Left colon (tissue), 2 donors: ENCODE results near the gene FNTB. TPM values are rescaled to one million over a fixed set of nuclear protein-coding genes. Genes with fewer than 3 reads are reported as not detected.

Source experiments
- ATAC-seq: fragments of 200-7000 bp; cut with Tn5 transposase; one replicate; pipeline ENCODE4 v1.9.1; 2020; ENCODE audit warnings: mild to moderate bottlenecking, moderate library complexity
- DNase-seq, 2 donors: peaks; one replicate each; pipeline ENCODE4 v3.0.0-alpha.2; 2020
- intact Hi-C, 2 donors: fragments of 100-400 bp; cut with DNase I in 1 of 2; cut with micrococcal nuclease in 1 of 2; formaldehyde crosslinking; loops; one replicate each; pipeline versions ENCODE4 v1.11.2 to v1.14.0; 2022; cut with DNase I, micrococcal nuclease
- total RNA-seq, 2 donors: library from RNA; stranded (reverse); fragmentation: NEBNext Ultra II Directional; extraction: Animal tissue kit (Norgen Biotek cat#: 25700); gene quantifications; one replicate each; pipeline ENCODE4 v1.2.1, GENCODE V29; 2021
- donor health status: DM: no; HTN: no; CAD: no.
- donor health status: DM: yes; HTN: yes; CAD: no.

Gene FNTB
- total RNA-seq, 2 donors from 2014 or later: 11.0 to 14.2 TPM

- intact Hi-C loops: no loop called here
- DNase-seq: no peak
- no peak for ATAC-seq
Measured at GRCh38 chr14:64951724-64952123, 35.0 kb upstream of the FNTB start.

GRCh38 chr14:64952598-64953309 is 33.9 kb upstream of the FNTB start:
- no peak for ATAC-seq
- intact Hi-C loops: no loop called here

GRCh38 chr14:64953310-64953654 is 33.4 kb upstream of the FNTB start:
- no peak for ATAC-seq
- intact Hi-C loops: no loop called here
- DNase-seq: no peak

More at GRCh38 chr14:64952598-64953309, 33.9 kb upstream of the FNTB start:
- DNase-seq: no peak

GRCh38 chr14:64953661-64954060 is 33.0 kb upstream of the FNTB start:
- ATAC-seq: no peak
- no peak for DNase-seq
- intact Hi-C loops: no loop called here

- ATAC-seq (no peak), DNase-seq (no peak)
- intact Hi-C loops: no loop called here
Measured at GRCh38 chr14:64954491-64955240, 32.0 kb upstream of the FNTB start.

- intact Hi-C loops: no loop called here
- ATAC-seq (no peak), DNase-seq (no peak)
Measured at GRCh38 chr14:64955297-64955696, 31.4 kb upstream of the FNTB start.

GRCh38 chr14:64956697-64957406 is 29.8 kb upstream of the FNTB start:
- no peak for ATAC-seq
- intact Hi-C loops: no loop called here
- DNase-seq: no peak

GRCh38 chr14:64958201-64958600 is 28.5 kb upstream of the FNTB start:
- intact Hi-C loops: no loop called here
- no peak for ATAC-seq
- no peak for DNase-seq

GRCh38 chr14:64958743-64959142 is 28.0 kb upstream of the FNTB start:
- intact Hi-C loops: no loop called here
- ATAC-seq (no peak), DNase-seq (no peak)

- ATAC-seq: peak; percentile 61
- intact Hi-C loops: no loop called here
- no peak for DNase-seq
Measured at GRCh38 chr14:64960762-64961276, 25.9 kb upstream of the FNTB start.

- ATAC-seq (no peak), DNase-seq (no peak)
- intact Hi-C loops: no loop called here
Measured at GRCh38 chr14:64963611-64964010, 23.1 kb upstream of the FNTB start.

- DNase-seq (no peak), ATAC-seq (no peak)
- intact Hi-C loops: no loop called here
Measured at GRCh38 chr14:64965356-64966000, 21.2 kb upstream of the FNTB start.

- peak; percentile 26 for ATAC-seq
- no peak for DNase-seq
- intact Hi-C loops: no loop called here
Measured at GRCh38 chr14:64966976-64967375, 19.7 kb upstream of the FNTB start.

- ATAC-seq (no peak), DNase-seq (no peak)
- intact Hi-C loops: no loop called here
Measured at GRCh38 chr14:64968167-64968566, 18.5 kb upstream of the FNTB start.

GRCh38 chr14:64968651-64969050 is 18.0 kb upstream of the FNTB start:
- ATAC-seq (no peak), DNase-seq (no peak)
- intact Hi-C loops: no loop called here

- ATAC-seq: peak; percentile 67
- intact Hi-C loops: no loop called here
- DNase-seq: peak; percentile 38 to 51
Measured at GRCh38 chr14:64970041-64970440, 16.7 kb upstream of the FNTB start.

- intact Hi-C loops: no loop called here
- DNase-seq (peak in 1 of 2 donors; percentile 25), ATAC-seq (peak; percentile 16)
Measured at GRCh38 chr14:64970776-64971477, 15.8 kb upstream of the FNTB start.

GRCh38 chr14:64971491-64971942 is 15.2 kb upstream of the FNTB start:
- intact Hi-C loops: no loop called here
- DNase-seq (peak in 1 of 2 donors; percentile 16), ATAC-seq (peak; percentile 1)
